Mesenteric fat pad (tissue), 1 donor: Measurements from ENCODE around the gene ELL. TPM values are rescaled to one million over a fixed set of nuclear protein-coding genes. Genes with fewer than 3 reads are reported as not detected.

Experiments used
- DNase-seq: peaks from one replicate; pipeline ENCODE4 v3.0.0-alpha.2; 2020; ENCODE audit warnings: low spot score
- total RNA-seq: library from RNA; stranded (reverse); fragmentation: NEBNext Ultra II Directional; extraction: Animal tissue kit (Norgen Biotek cat#: 25700); gene quantifications from one replicate; pipeline ENCODE4 v1.2.1, GENCODE V29; 2021
- donor health status: DM: yes; HTN: yes; CAD: no.

Gene ELL
- total RNA-seq, 1 donor from 2014 or later, result 38.4 TPM

- no peak for DNase-seq
Observed at GRCh38 chr19:18446811-18447359, 75.0 kb downstream of the ELL start.

GRCh38 chr19:18446145-18446810 lies 75.6 kb downstream of the ELL start:
- no peak for DNase-seq

- DNase-seq, result no peak
Observed at GRCh38 chr19:18445262-18445948, 76.5 kb downstream of the ELL start.

GRCh38 chr19:18444513-18444912 lies 77.4 kb downstream of the ELL start:
- no peak for DNase-seq

- no peak for DNase-seq
Observed at GRCh38 chr19:18443831-18444230, 78.0 kb downstream of the ELL start.

- DNase-seq, result no peak
Observed at GRCh38 chr19:18443406-18443805, 78.5 kb downstream of the ELL start.

GRCh38 chr19:18442941-18443340 lies 78.9 kb downstream of the ELL start:
- DNase-seq, result no peak

GRCh38 chr19:18441804-18442788 lies 79.8 kb downstream of the ELL start:
- no peak for DNase-seq

GRCh38 chr19:18440936-18441803 lies 80.7 kb downstream of the ELL start:
- DNase-seq, result no peak

- no peak for DNase-seq
Observed at GRCh38 chr19:18440415-18440877, 81.4 kb downstream of the ELL start.

- no peak for DNase-seq
Observed at GRCh38 chr19:18439910-18440237, 82.0 kb downstream of the ELL start.

GRCh38 chr19:18439025-18439909 lies 82.6 kb downstream of the ELL start:
- no peak for DNase-seq

GRCh38 chr19:18438331-18439024 lies 83.4 kb downstream of the ELL start:
- no peak for DNase-seq

GRCh38 chr19:18437491-18438330 lies 84.2 kb downstream of the ELL start, which contains the start of gene ISYNA1:
TSS of gene ISYNA1 (minus strand) at chr19:18438133. CDS start at chr19:18437979, 154 bp downstream.
- DNase-seq, result no peak

- DNase-seq, result no peak
Observed at GRCh38 chr19:18436671-18437490, 85.0 kb downstream of the ELL start.

GRCh38 chr19:18435842-18436670 lies 85.8 kb downstream of the ELL start:
- no peak for DNase-seq
